SKM-1 (cell line): Measurements from ENCODE around the gene HCRTR2.
"Not testable (repeated sequence)": the region's sequence is repeated elsewhere in the genome, so short reads cannot be mapped to it uniquely, and the experiment has no call there.

ENCODE experiments used
- DNase-seq: peaks from one replicate; lab custom pipeline; 2025; ENCODE audit not compliant: unreplicated experiment; lab: John Stamatoyannopoulos, UW

Gene HCRTR2

DNA sequence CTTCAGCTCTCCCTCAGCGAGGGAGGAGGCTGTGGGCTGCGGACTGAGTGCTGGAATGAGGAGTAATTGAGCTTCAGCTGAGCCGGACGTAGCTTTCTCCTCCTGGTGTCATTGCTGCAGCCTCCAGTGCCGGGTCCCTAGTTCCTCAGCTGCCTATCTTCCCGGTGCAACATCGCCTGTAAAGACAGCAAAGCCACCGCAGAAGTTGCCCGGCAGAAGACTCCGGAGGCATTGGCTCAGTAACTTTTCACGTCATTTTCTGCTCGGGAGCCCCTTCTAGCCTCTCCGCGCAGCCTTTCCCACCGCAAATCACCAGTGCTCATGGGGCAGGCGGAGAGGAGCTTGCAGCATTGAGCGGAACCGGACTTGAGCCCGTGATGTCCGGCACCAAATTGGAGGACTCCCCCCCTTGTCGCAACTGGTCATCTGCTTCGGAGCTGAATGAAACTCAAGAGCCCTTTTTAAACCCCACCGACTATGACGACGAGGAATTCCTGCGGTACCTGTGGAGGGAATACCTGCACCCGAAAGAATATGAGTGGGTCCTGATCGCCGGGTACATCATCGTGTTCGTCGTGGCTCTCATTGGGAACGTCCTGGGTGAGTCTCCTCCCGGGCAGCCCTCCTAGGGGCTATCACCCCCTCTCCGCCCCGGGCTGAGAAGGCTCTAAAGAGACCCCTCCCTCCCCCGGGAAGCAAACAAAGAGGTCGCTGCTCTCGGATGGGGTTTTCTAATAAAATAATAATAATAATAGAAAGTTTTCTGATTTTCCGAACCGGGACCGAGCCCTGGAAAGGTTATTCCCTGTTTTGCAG, at the start of gene HCRTR2:
Gene HCRTR2 (plus strand): TSS at position 305 of the 816 bp plus-strand sequence. CDS start 73 bp downstream, at position 378.
- DNase-seq, result no peak

DNA sequence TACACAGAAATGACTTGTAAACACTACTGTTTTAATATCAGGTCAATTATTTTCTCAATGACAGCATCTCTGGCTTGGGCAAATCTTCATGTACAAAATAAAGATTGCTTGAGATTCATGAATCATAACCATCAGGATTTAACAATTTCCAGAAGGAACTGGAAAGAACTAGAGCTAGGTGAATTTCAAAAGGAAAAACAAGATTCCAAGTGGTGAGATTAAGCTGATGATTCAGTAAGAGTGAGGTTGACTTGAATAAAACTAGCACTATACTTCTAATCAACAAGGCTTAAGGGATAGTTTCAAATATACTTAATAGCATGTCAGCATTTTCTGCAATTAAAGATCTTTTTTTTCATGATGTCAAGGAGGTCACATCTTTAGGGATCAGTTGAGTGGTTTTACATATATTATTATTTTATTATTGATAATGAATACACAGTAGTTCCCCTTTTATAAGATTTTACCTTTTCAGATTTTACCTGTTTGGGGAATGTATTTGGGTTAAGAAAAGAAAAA, 43.5 kb upstream of the HCRTR2 start:
- DNase-seq, result no peak

- no peak for DNase-seq
Measured at GRCh38 chr6:55131616-55132015, 42.7 kb upstream of the HCRTR2 start.

DNA sequence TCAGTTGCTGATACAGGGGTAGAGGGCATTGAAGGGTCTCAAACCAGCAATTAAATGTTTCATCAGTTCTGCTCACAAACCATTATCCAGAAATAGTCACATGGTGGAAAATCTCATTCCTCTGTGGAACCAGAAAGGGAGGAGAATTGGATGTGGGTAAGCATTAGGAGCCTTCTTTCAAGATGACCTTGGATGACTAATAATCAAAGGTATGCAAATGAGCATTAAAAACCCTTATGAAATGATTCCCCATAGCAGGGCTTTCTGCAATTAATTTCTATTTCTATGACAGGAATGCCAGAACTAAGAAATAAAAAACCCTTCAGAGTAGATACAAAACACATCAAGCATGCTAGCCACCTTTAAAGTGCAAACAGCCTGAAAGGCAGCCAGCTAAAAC, 37.4 kb upstream of the HCRTR2 start:
- no peak for DNase-seq

- no peak for DNase-seq
Measured at GRCh38 chr6:55137929-55138693, 36.2 kb upstream of the HCRTR2 start.

DNA sequence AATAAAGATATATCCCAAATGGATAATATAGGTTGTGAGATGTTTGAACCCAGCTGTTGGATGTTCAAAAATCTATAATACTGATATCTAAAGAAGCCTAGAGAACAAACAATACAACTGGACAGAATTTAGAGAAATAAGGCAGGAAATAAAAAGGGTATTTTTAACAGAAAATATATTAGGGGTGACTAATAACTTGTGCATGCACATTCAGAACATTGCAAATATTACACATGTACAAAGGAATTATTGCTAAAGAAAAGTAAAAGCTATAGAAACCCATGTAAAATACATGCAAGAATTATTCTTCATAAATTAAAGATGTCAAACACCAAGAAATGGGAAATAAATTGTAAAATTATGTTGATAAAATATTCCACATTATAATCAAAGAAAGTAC, 32.7 kb upstream of the HCRTR2 start:
- no peak for DNase-seq

GRCh38 chr6:55142610-55143009, 31.7 kb upstream of the HCRTR2 start:
- no peak for DNase-seq

- no peak for DNase-seq
Measured at GRCh38 chr6:55153284-55153683, 21.0 kb upstream of the HCRTR2 start.

DNA sequence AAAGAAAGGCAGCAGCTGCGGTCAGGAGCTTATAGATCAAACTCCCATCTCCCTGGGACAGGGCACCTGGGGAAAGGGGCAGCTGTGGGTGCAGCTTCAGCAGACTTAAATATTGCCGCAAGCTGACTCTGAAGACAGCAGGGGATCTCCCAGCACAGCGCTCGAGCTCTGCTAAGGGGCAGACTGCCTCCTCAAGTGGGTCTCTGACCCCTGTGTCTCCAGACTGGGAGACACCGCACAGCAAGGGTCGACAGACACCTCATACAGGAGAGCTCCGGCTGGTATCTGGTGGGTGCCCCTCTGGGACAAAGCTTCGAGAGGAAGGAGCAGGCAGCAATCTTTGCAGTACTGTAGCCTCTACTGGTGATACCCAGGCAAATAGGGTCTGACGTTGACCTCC, 15.5 kb upstream of the HCRTR2 start:
- DNase-seq, result not testable (repeated sequence)

DNA sequence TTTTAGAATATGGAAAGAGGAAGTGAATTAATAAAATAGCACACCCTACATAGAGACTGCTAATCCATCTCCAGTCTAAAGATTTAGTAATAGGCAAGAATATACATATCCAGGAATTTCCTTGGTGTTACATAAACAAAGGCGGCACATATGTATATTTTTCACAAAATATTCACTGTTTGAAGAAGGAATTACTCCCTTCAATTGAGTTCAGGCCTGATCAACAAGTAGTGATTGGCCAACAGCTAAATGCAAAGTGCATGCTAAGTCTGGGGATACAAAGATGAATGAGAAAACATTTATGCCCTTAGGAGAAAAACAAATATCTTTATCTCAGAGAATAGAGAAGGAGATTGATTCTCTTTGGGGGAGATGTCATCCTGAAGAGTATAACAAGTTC, 6.5 kb upstream of the HCRTR2 start:
- DNase-seq, result no peak

GRCh38 chr6:55175078-55176049, 1.0 kb downstream of the HCRTR2 start:
- DNase-seq, result no peak

GRCh38 chr6:55176958-55177357, 2.6 kb downstream of the HCRTR2 start:
- no peak for DNase-seq

DNA sequence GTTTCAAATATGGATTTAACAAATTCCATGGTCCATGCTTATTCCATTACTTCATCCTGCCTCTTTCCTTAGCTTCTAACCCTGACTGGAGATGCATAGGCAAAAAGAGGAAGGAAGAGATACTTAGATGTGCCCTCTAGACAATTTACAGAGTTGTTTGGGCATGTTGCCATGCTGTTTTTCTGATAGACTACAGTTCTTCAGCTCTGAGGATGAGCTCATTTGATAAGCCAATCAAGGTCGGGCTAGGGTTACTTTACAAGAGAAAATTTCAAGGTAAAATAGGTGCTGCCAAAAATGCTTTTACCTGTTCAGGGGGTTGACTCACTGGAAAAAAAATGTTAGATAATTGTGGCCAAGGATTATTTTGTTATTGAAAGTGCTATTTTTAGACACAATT, 5.9 kb downstream of the HCRTR2 start:
- DNase-seq, result no peak

- DNase-seq, result peak; percentile 54
Measured at GRCh38 chr6:55182016-55182650, 7.8 kb downstream of the HCRTR2 start.

DNA sequence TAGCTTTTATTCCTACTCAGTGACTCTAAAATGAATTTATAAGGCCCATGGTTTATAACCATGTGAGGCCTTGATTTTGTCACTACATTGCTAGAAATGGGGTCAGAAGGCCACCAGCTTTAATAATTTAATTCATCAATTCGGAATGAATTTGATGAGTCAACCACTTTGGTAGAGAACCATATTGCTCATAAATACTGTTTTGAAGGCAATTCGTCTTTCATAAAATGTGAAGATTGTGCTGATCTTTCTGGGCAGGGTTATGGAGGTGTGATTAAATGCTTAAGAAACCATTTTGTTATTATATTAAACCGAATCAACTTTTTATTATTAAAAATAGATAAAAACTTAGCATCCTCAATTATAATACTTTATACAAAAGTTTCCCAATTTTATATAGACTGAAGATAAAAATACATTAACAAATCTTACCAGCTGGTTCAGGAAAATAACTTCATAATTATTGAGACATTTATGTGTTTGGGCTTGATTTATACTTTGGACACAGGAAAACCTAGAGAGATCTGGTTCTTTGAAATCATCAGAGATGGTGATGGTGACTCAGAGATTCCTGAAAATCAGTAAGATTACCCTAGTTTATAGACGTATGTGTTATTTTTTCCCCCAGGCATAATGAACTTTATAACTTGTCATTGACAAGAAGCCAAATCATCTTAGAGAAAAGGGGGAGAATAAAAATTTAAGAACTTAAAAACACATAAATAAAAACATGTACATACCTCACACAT, 10.6 kb downstream of the HCRTR2 start:
- DNase-seq, result no peak

DNA sequence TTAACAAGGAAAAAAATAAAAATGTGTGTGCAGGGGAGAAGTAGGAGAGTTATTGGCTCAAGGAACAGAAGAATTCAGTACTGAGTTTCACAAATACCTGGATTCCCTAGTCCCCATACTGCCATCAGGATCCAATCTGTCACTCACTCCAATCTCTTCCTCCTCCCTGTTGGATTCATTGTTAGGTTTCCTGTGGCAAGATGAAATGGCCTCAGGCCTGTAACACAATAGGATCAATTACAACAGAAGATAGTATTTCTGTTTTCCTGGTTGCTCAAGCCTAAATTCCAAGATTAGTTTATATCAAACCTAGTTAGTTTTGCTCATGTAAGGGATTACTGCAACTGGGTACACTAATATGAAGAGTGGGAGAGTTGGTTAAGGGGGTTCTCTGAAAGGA, 24.4 kb downstream of the HCRTR2 start:
- DNase-seq, result no peak

GRCh38 chr6:55199239-55199638, 24.9 kb downstream of the HCRTR2 start:
- DNase-seq, result no peak

DNA sequence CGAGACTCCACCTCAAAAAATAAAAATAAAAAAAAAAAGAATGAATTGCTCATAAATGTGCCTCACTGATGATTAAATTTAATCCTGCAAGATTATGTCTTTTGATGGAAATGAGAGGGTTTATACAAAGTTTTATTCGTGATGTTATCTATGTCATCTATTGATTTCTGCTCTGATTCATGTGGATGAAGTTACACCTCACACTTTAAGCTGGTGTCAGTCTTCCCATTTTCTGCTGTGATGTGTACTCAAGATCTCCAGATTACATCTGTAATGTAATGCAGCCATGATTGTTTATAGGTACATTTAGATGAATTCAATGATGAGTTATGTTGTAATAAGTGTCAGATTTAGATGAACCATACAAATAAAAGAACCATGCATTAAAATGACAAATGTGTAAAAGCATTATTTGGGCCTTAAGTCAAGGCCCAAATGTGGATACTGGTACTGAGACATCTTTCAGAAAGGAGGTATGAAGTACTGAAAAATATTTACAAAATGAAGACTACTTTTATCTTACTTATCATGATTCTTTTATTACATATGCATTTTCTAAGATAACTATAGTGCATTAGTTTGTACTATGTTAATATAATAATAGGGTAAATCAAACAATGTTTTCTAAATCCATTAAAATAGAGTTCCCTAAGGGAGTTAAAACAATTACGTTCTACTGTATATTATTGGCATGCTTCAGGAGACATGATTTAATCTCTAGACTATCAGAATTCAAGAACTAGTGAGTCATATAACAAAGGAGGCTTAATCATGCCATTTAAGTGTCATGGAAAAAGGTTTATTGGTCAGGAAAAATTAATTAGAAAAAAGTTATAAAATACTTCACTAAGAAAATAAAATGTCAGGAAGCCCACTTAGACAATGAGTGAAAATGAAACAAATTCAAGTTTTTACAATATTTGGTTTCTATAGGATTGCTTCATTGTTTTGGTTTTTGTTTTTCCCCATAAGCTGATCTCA, 34.5 kb downstream of the HCRTR2 start:
- DNase-seq, result no peak

DNA sequence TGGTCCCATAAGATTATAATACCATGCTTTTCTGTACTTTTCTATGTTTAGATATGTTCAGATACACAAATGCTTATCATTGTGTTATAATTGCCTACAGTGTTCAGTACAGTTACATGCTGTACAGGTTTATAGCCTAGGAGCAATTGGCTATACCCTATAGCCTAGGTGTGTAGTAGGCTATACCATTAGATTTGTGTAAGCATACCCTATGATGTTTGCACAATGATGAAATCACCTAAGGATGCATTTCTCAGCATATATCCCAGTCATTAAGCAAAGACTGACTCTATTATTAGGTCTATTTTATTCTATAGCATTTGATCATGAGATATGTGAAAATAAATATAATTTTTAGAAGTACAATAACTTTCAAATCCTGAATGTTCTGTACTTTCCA, 36.6 kb downstream of the HCRTR2 start:
- no peak for DNase-seq
